ENCODE results near the gene NDUFS6. TPM values are rescaled to one million over a fixed set of nuclear protein-coding genes. Genes with fewer than 3 reads are reported as not detected.

The NDUFS6 gene
- total RNA-seq, 1 donor from 2014 or later, result 181 TPM

GRCh38 chr5:1818784-1819183 is 17.6 kb downstream of the NDUFS6 start:
- no peak for DNase-seq (ENCODE audit: low read depth)
- H3K4me3 ChIP-seq (ENCODE audit: low read depth, low read length), result no peak overlapping the region
- TF ChIP-seq CTCF (conservative IDR thresholded peaks at IDR 0.05; ENCODE audit: low read depth, low read length), result no peak

GRCh38 chr5:1819458-1819857 is 18.3 kb downstream of the NDUFS6 start:
- TF ChIP-seq CTCF (conservative IDR thresholded peaks at IDR 0.05; ENCODE audit: low read depth, low read length), result no peak
- H3K4me3 ChIP-seq (ENCODE audit: low read depth, low read length), result no peak overlapping the region
- no peak for DNase-seq (ENCODE audit: low read depth)

GRCh38 chr5:1820381-1820780 is 19.2 kb downstream of the NDUFS6 start:
- H3K4me3 ChIP-seq (ENCODE audit: low read depth, low read length), result no peak overlapping the region
- TF ChIP-seq CTCF (conservative IDR thresholded peaks at IDR 0.05; ENCODE audit: low read depth, low read length), result no peak
- no peak for DNase-seq (ENCODE audit: low read depth)

GRCh38 chr5:1820926-1821325 is 19.7 kb downstream of the NDUFS6 start:
- no peak for TF ChIP-seq CTCF (conservative IDR thresholded peaks at IDR 0.05; ENCODE audit: low read depth, low read length)
- H3K4me3 ChIP-seq (ENCODE audit: low read depth, low read length), result no peak overlapping the region
- DNase-seq (ENCODE audit: low read depth), result no peak

- no peak for DNase-seq (ENCODE audit: low read depth)
- TF ChIP-seq CTCF (conservative IDR thresholded peaks at IDR 0.05; ENCODE audit: low read depth, low read length), result no peak
- no peak overlapping the region for H3K4me3 ChIP-seq (ENCODE audit: low read depth, low read length)
Observed at GRCh38 chr5:1821862-1822261, 20.7 kb downstream of the NDUFS6 start.

- TF ChIP-seq CTCF (conservative IDR thresholded peaks at IDR 0.05; ENCODE audit: low read depth, low read length), result no peak
- H3K4me3 ChIP-seq (ENCODE audit: low read depth, low read length), result no peak overlapping the region
- no peak for DNase-seq (ENCODE audit: low read depth)
Observed at GRCh38 chr5:1823381-1824034, 22.3 kb downstream of the NDUFS6 start.

GRCh38 chr5:1824109-1824821 is 23.1 kb downstream of the NDUFS6 start:
- no peak for TF ChIP-seq CTCF (conservative IDR thresholded peaks at IDR 0.05; ENCODE audit: low read depth, low read length)
- no peak for DNase-seq (ENCODE audit: low read depth)
- no peak overlapping the region for H3K4me3 ChIP-seq (ENCODE audit: low read depth, low read length)

Data from epithelial cell of proximal tubule (primary cell).